Activated T-cell treated with anti-CD3 and anti-CD28 coated beads for 48 hours (primary cell): ENCODE measurements around the gene RBL2.
"Not testable (repeated sequence)": the region's sequence is repeated elsewhere in the genome, so short reads cannot be mapped to it uniquely, and the experiment has no call there.

Experiments
- DNase-seq: peaks from one replicate; pipeline ENCODE4 v3.0.0-alpha.2; 2020; ENCODE audit warnings: low read depth

RBL2 gene

DNA sequence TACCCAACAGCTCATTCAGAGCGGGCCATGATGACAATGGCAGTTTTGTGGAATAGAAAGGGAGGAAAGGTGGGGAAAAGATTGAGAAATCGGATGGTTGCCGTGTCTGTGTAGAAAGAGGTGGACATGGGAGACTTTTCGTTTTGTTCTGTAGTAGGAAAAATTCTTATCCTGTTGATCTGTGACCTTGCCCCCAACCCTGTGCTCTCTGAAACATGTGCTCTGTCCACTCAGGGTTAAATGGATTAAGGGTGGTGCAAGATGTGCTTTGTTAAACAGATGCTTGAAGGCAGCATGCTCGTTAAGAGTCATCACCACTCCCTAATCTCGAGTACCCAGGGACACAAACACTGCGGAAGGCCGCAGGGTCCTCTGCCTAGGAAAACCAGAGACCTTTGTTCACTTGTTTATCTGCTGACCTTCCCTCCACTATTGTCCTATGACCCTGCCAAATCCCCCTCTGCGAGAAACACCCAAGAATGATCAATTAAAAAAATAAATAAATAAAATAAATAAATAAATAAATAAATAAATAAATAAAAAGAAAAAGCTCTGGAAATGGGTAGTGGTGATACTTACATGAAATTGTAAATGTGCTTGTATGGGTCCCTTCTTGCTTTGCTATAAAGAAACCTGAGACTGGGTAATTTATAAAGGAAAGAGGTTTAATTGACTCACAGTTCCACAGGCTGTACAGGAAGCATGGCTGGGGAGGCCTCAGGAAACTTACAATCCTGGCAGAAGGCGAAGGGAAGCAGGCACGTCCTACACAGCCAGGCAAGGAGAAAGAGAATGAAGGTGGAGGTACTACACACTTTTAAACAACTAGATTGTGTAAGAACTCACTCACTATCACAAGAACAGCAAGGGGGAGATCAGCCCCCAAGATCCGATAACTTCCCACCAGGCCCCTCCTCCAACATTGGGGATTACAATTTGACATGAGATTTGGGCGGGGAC, 105.8 kb downstream of the RBL2 start:
- DNase-seq = not testable (repeated sequence)
